ENCODE measurements around the gene TSPAN9. TPM values are rescaled to one million over a fixed set of nuclear protein-coding genes. Genes with fewer than 3 reads are reported as not detected.

TSPAN9 gene
- total RNA-seq, 1 experiment from 2014 or later = 7.7 TPM

DNA sequence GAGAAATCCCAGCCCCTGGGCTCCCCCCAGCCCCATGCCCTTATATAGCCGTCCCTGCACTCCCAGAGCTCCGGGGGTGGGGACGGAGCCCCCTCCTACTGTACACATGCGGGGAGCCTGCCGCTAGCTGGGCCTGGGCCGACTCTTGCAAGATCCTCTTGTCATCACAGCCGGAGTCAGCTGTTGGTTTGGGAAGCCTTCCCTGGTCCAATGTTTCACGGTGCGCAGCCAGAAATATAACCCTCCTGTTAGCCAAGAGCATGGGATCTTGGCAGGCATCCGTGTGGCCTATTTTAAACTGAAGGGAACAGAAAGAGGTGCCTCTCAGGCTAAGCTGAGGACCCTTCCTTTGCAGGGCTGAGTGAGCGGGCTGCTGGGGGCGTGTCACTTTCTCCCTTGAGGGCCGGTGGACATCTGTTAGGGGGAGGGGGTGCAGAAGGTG lies 175.3 kb downstream of the TSPAN9 start:
- BruUV-seq (replicated peaks) = no TSS peak
- Histone ChIP-seq H3K4me3 (ENCODE audit: low read depth in 2 of 2, low read length in 2 of 2) (no peak overlapping the region), H3K9me3 (ENCODE audit: control insufficient read depth, insufficient read depth, low read depth, low read length) (no peaks in the 10 kb centered on the region), H3K27me3 (ENCODE audit: control insufficient read depth, insufficient read depth, low read length) (no peaks in the 10 kb centered on the region), H3K4me1 (ENCODE audit: control insufficient read depth, insufficient read depth, low read length) (no peaks in the 10 kb centered on the region), H3K36me3 (ENCODE audit: control insufficient read depth, insufficient read depth, low read length) (no peaks in the 10 kb centered on the region), H3K27ac (ENCODE audit: low read length) (no peak overlapping the region)
- POLR2A ChIA-PET = no interaction called here
- TF ChIP-seq TCF7L2 (IDR thresholded peaks at IDR 0.05; ENCODE audit: low read depth, low read length) (no peak), POLR2AphosphoS5 (IDR thresholded peaks at IDR 0.05; ENCODE audit: low read depth, low read length) (no peak), SIN3A (IDR thresholded peaks at IDR 0.05; ENCODE audit: borderline replicate concordance, insufficient read depth, low read depth, low read length) (no peak)
- TF ChIP-seq, protein P1, sequence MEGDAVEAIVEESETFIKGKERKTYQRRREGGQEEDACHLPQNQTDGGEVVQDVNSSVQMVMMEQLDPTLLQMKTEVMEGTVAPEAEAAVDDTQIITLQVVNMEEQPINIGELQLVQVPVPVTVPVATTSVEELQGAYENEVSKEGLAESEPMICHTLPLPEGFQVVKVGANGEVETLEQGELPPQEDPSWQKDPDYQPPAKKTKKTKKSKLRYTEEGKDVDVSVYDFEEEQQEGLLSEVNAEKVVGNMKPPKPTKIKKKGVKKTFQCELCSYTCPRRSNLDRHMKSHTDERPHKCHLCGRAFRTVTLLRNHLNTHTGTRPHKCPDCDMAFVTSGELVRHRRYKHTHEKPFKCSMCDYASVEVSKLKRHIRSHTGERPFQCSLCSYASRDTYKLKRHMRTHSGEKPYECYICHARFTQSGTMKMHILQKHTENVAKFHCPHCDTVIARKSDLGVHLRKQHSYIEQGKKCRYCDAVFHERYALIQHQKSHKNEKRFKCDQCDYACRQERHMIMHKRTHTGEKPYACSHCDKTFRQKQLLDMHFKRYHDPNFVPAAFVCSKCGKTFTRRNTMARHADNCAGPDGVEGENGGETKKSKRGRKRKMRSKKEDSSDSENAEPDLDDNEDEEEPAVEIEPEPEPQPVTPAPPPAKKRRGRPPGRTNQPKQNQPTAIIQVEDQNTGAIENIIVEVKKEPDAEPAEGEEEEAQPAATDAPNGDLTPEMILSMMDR (IDR thresholded peaks at IDR 0.05) = no peak
- TF ChIP-seq, protein P2, sequence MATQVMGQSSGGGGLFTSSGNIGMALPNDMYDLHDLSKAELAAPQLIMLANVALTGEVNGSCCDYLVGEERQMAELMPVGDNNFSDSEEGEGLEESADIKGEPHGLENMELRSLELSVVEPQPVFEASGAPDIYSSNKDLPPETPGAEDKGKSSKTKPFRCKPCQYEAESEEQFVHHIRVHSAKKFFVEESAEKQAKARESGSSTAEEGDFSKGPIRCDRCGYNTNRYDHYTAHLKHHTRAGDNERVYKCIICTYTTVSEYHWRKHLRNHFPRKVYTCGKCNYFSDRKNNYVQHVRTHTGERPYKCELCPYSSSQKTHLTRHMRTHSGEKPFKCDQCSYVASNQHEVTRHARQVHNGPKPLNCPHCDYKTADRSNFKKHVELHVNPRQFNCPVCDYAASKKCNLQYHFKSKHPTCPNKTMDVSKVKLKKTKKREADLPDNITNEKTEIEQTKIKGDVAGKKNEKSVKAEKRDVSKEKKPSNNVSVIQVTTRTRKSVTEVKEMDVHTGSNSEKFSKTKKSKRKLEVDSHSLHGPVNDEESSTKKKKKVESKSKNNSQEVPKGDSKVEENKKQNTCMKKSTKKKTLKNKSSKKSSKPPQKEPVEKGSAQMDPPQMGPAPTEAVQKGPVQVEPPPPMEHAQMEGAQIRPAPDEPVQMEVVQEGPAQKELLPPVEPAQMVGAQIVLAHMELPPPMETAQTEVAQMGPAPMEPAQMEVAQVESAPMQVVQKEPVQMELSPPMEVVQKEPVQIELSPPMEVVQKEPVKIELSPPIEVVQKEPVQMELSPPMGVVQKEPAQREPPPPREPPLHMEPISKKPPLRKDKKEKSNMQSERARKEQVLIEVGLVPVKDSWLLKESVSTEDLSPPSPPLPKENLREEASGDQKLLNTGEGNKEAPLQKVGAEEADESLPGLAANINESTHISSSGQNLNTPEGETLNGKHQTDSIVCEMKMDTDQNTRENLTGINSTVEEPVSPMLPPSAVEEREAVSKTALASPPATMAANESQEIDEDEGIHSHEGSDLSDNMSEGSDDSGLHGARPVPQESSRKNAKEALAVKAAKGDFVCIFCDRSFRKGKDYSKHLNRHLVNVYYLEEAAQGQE (IDR thresholded peaks at IDR 0.05; ENCODE audit: insufficient read depth in 1 of 2, low read depth in 2 of 2, low read length in 1 of 2) = no peak
- CTCF ChIA-PET = no interaction called here
- no peak for ATAC-seq
- DNase-seq (ENCODE audit: low read depth, low spot score) = no peak
- in situ Hi-C loops (cut with HindIII; ENCODE audit: low pct_unique_long_range_greater_than_20kb, low sequenced_read_pairs) = no loop called here
- intact Hi-C loops (cut with micrococcal nuclease; ENCODE audit: unreplicated experiment) = no loop called here

DNA sequence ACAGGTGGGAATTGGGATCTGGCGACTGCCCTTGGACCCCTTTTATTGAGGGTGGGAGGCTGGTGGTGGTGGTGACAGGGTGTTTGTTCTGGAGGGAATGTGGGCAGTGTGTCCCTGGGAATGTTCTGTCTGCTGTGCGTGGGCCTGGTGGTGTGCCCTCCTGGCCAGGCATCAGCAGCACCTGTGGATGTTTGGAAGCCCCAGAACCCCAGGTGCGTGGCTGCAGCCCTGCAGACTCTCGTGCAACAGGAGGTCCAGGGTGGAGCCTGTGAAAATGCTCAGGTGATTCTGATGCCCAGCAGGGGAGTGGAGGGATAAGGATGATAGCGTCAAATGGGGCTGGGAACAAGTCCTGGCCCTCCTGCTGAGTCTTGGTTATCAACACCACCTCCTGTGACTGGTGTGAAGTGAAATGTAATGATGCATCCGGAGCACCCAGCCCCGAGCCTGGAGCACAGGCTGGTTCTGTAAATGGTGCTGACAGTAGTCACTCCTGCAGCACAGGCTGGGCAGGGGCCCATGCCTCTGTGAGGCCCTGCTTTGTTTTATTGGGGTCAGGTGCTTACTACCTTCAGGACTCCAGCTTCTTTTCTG lies 176.6 kb downstream of the TSPAN9 start:
- Histone ChIP-seq H3K36me3 (ENCODE audit: control insufficient read depth, insufficient read depth, low read length) (no peaks in the 10 kb centered on the region), H3K27ac (ENCODE audit: low read length) (no peak overlapping the region), H3K4me3 (ENCODE audit: low read depth in 2 of 2, low read length in 2 of 2) (no peak overlapping the region), H3K4me1 (ENCODE audit: control insufficient read depth, insufficient read depth, low read length) (no peaks in the 10 kb centered on the region), H3K9me3 (ENCODE audit: control insufficient read depth, insufficient read depth, low read depth, low read length) (no peaks in the 10 kb centered on the region), H3K27me3 (ENCODE audit: control insufficient read depth, insufficient read depth, low read length) (no peaks in the 10 kb centered on the region)
- CTCF ChIA-PET = no interaction called here
- POLR2A ChIA-PET = no interaction called here
- no TSS peak for BruUV-seq (replicated peaks)
- TF ChIP-seq, protein P2 (IDR thresholded peaks at IDR 0.05; ENCODE audit: insufficient read depth in 1 of 2, low read depth in 2 of 2, low read length in 1 of 2) = no peak
- no peak for TF ChIP-seq POLR2AphosphoS5 (IDR thresholded peaks at IDR 0.05; ENCODE audit: low read depth, low read length)
- no peak for TF ChIP-seq SIN3A (IDR thresholded peaks at IDR 0.05; ENCODE audit: borderline replicate concordance, insufficient read depth, low read depth, low read length)
- TF ChIP-seq, protein P1 (IDR thresholded peaks at IDR 0.05) = no peak
- TF ChIP-seq TCF7L2 (IDR thresholded peaks at IDR 0.05; ENCODE audit: low read depth, low read length) = no peak
- DNase-seq (ENCODE audit: low read depth, low spot score) (no peak), ATAC-seq (no peak)
- intact Hi-C loops (cut with micrococcal nuclease; ENCODE audit: unreplicated experiment) (no loop called here), in situ Hi-C loops (cut with HindIII; ENCODE audit: low pct_unique_long_range_greater_than_20kb, low sequenced_read_pairs) (no loop called here)
